Ascending aorta (tissue), 2 donors: ENCODE data around the gene ATOSB. TPM values are rescaled to one million over a fixed set of nuclear protein-coding genes. Genes with fewer than 3 reads are reported as not detected.

Experiments used
- DNase-seq, 2 donors: peaks; one replicate each; pipeline ENCODE4 v3.0.0-alpha.2; 2019; ENCODE audit warnings: low spot score in 2 of 2
- H3K27ac ChIP-seq, 2 donors: fragments of 200-600 bp; sonication (generic); one replicate each; pipeline ENCODE4 v1.5.1; 2016 to 2017; ENCODE audit warnings: mild to moderate bottlenecking in 1 of 2
- H3K27me3 ChIP-seq: fragments of 200-600 bp; sonication (generic); one replicate; pipeline ENCODE4 v1.5.1; 2017
- H3K36me3 ChIP-seq, 2 donors: fragments of 200-600 bp; sonication (generic); one replicate each; pipeline ENCODE4 v1.5.1; 2016
- H3K4me1 ChIP-seq, 2 donors: fragments of 200-600 bp; sonication (generic); one replicate each; pipeline ENCODE4 v1.5.1; 2016 to 2017; ENCODE audit warnings: mild to moderate bottlenecking in 1 of 2
- H3K4me3 ChIP-seq, 2 donors: fragments of 200-600 bp; sonication (generic); one replicate each; pipeline ENCODE4 v1.5.1; 2016 to 2017; ENCODE audit warnings: mild to moderate bottlenecking in 1 of 2
- H3K9me3 ChIP-seq, 2 donors: fragments of 200-600 bp; sonication (generic); one replicate each; pipeline ENCODE4 v1.5.1; 2016
- intact Hi-C: fragments of 100-400 bp; cut with DNase I; formaldehyde crosslinking; loops from one replicate; pipeline ENCODE4 v1.15.1; 2023
- total RNA-seq: library from RNA; depleted of rRNA; stranded (reverse); fragments of >200 nt; gene quantifications from one replicate; pipeline ENCODE4 v1.1.0, GENCODE V29; 2016
- TF ChIP-seq, protein P1 (sequence below), 3 experiments: fragments of 200-600 bp in 2 of 3; fragments of 450-650 bp in 1 of 3; sonication (generic) in 2 of 3; IDR thresholded peaks; one replicate each; pipeline ENCODE4 v1.5.1; 2016 to 2019; ENCODE audit warnings: antibody characterized with exemption in 3 of 3, mild to moderate bottlenecking in 1 of 3, moderate library complexity in 1 of 3

Gene ATOSB
- total RNA-seq, 1 donor from 2014 or later = 58.3 TPM

- Histone ChIP-seq H3K4me1 (peaks cover 16 to 39% of the 10 kb centered on the region in 2 donors), H3K27me3 (no peaks in the 10 kb centered on the region), H3K9me3 (no peaks in the 10 kb centered on the region), H3K27ac (peak overlapping the region; percentile 98 to 99), H3K36me3 (peaks cover 24% of the 10 kb centered on the region in 2 donors), H3K4me3 (peak overlapping the region; percentile 87 to 92)
- TF ChIP-seq, protein P1, sequence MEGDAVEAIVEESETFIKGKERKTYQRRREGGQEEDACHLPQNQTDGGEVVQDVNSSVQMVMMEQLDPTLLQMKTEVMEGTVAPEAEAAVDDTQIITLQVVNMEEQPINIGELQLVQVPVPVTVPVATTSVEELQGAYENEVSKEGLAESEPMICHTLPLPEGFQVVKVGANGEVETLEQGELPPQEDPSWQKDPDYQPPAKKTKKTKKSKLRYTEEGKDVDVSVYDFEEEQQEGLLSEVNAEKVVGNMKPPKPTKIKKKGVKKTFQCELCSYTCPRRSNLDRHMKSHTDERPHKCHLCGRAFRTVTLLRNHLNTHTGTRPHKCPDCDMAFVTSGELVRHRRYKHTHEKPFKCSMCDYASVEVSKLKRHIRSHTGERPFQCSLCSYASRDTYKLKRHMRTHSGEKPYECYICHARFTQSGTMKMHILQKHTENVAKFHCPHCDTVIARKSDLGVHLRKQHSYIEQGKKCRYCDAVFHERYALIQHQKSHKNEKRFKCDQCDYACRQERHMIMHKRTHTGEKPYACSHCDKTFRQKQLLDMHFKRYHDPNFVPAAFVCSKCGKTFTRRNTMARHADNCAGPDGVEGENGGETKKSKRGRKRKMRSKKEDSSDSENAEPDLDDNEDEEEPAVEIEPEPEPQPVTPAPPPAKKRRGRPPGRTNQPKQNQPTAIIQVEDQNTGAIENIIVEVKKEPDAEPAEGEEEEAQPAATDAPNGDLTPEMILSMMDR (IDR thresholded peaks at IDR 0.05) = no peak
- intact Hi-C loops = loop anchor here (1.0 to 10.0 kb wide), 8 partner anchors 8 to 924 kb away; partner anchors contain the start of genes CCL27, CREB3, RECK and STOML2
- DNase-seq = peak; percentile 95 to 99
Observed at GRCh38 chr9:35111001-35111933, 4.4 kb downstream of the ATOSB start.

DNA sequence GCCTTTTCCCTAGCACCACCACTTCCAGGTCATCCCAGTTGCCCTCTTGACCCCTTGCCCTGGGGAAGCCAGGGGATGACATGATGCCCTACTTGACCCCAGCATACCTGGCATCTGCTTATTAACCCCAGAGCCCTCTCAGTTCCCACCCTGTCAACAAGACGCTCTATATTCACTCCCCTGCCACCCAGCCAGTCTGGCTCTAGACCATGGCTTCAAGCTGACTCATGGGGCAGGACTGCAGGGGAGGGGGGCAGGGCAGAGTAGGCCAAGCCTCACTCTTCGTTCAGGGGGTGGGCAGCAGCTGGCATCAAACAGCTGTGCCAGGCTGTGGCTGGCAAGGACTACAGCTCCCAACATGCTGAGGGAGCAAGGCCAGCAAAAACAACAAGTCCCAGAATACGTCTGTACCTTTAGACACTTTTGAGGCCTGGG, 5.3 kb downstream of the ATOSB start:
- Histone ChIP-seq H3K36me3 (peaks cover 33 to 34% of the 10 kb centered on the region in 2 donors), H3K4me1 (peaks cover 16 to 39% of the 10 kb centered on the region in 2 donors), H3K27ac (peak overlapping the region; percentile 98 to 99), H3K27me3 (no peaks in the 10 kb centered on the region), H3K4me3 (peak overlapping the region; percentile 87 to 92), H3K9me3 (no peaks in the 10 kb centered on the region)
- DNase-seq = peak in 1 of 2 donors; percentile 91
- intact Hi-C loops = loop anchor here (2.0 to 10.0 kb wide), 5 partner anchors 30 to 924 kb away; partner anchors contain the start of genes CCL27, CREB3, RECK and TLN1
- TF ChIP-seq, protein P1 (IDR thresholded peaks at IDR 0.05) = no peak

GRCh38 chr9:35108946-35109575, 6.6 kb downstream of the ATOSB start:
- Histone ChIP-seq H3K27me3 (no peaks in the 10 kb centered on the region), H3K9me3 (no peaks in the 10 kb centered on the region), H3K4me1 (peaks cover 13 to 31% of the 10 kb centered on the region in 2 donors), H3K4me3 (no peak overlapping the region), H3K36me3 (peaks cover 40 to 45% of the 10 kb centered on the region in 2 donors), H3K27ac (peak overlapping the region; percentile 98 to 99)
- intact Hi-C loops = no loop called here
- DNase-seq = peak in 1 of 2 donors; percentile 58
- TF ChIP-seq, protein P1 (IDR thresholded peaks at IDR 0.05) = no peak

GRCh38 chr9:35108461-35108860, 7.2 kb downstream of the ATOSB start:
- no peaks in the 10 kb centered on the region for H3K9me3 ChIP-seq
- no peak overlapping the region for H3K4me3 ChIP-seq
- H3K27ac ChIP-seq = no peak overlapping the region
- intact Hi-C loops = no loop called here
- no peaks in the 10 kb centered on the region for H3K27me3 ChIP-seq
- TF ChIP-seq, protein P1 (IDR thresholded peaks at IDR 0.05) = no peak
- no peak for DNase-seq
- H3K36me3 ChIP-seq = peaks cover 40 to 45% of the 10 kb centered on the region in 2 donors
- peaks cover 9 to 26% of the 10 kb centered on the region in 2 donors for H3K4me1 ChIP-seq
